Common myeloid progenitor, CD34-positive (primary cell): ENCODE data around the gene CRISP2.
A peak's percentile ranks its signal among the peaks of the same experiment; 100 is the strongest.
"Not testable (repeated sequence)": the region's sequence is repeated elsewhere in the genome, so short reads cannot be mapped to it uniquely, and the experiment has no call there.

Source experiments
- CTCF ChIA-PET: fragments of 350-600 bp; sonication (Branson Sonifier 250); formaldehyde crosslinking; loops from one replicate; lab custom pipeline; 2021; ENCODE audit warnings: antibody characterized with exemption; lab: Charles Lee
- POLR2A ChIA-PET: fragments of 350-600 bp; sonication (Branson Sonifier 250); formaldehyde crosslinking; loops from one replicate; lab custom pipeline; 2021; ENCODE audit warnings: antibody characterized with exemption; lab: Charles Lee
- DNase-seq, 3 donors: peaks; one replicate each; pipeline versions ENCODE4 v3.0.0 to v3.0.0-alpha.2; 2013
- H3K27ac ChIP-seq, 2 experiments: 1 replicate in 1 of 2; 2 replicates in 1 of 2; pipeline ENCODE4 v1.7.0; 2013; ENCODE audit warnings: inconsistent platforms in 2 of 2, low read length in 2 of 2, mild to moderate bottlenecking in 2 of 2, low read depth in 1 of 2, moderate library complexity in 1 of 2; ENCODE audit not compliant: severe bottlenecking in 2 of 2, insufficient read depth in 1 of 2, poor library complexity in 1 of 2
- H3K27me3 ChIP-seq, 5 experiments: replicated peaks in 2 of 5; 1 replicate in 3 of 5; 2 replicates in 2 of 5; pipeline versions ENCODE4 v1.6.1 to v1.7.0; 2013; ENCODE audit warnings: low read length in 4 of 5, mild to moderate bottlenecking in 2 of 5, moderate library complexity in 2 of 5, inconsistent platforms in 1 of 5; ENCODE audit not compliant: insufficient read depth in 5 of 5, control insufficient read depth in 4 of 5
- H3K36me3 ChIP-seq, 4 experiments: 1 replicate in 2 of 4; 2 replicates in 2 of 4; pipeline versions ENCODE4 v1.6.1 to v1.7.0; 2013; ENCODE audit warnings: low read length in 3 of 4, control low read depth in 1 of 4, mild to moderate bottlenecking in 1 of 4; ENCODE audit not compliant: control insufficient read depth in 4 of 4, insufficient read depth in 4 of 4
- H3K4me1 ChIP-seq, 4 experiments: 1 replicate in 3 of 4; 2 replicates in 1 of 4; pipeline versions ENCODE4 v1.6.1 to v1.7.1; 2013; ENCODE audit warnings: low read length in 3 of 4, mild to moderate bottlenecking in 3 of 4, control low read depth in 1 of 4, inconsistent platforms in 1 of 4, moderate library complexity in 1 of 4; ENCODE audit not compliant: control insufficient read depth in 4 of 4, insufficient read depth in 4 of 4; ENCODE audit errors: control extremely low read depth in 1 of 4
- H3K4me3 ChIP-seq, 7 experiments: 1 replicate in 4 of 7; 2 replicates in 3 of 7; pipeline versions ENCODE4 v1.5.1 to v1.7.0; 2013; ENCODE audit warnings: mild to moderate bottlenecking in 7 of 7, low read length in 6 of 7, moderate library complexity in 6 of 7, inconsistent platforms in 2 of 7, low read depth in 2 of 7, control low read depth in 1 of 7; ENCODE audit not compliant: insufficient read depth in 4 of 7, control insufficient read depth in 1 of 7; ENCODE audit errors: extremely low read depth in 1 of 7
- H3K9me3 ChIP-seq, 5 experiments: 1 replicate in 4 of 5; 2 replicates in 1 of 5; pipeline versions ENCODE4 v1.6.1 to v1.7.1; 2013; ENCODE audit warnings: low read length in 4 of 5, mild to moderate bottlenecking in 2 of 5, inconsistent platforms in 1 of 5, low read depth in 1 of 5, moderate library complexity in 1 of 5; ENCODE audit not compliant: control insufficient read depth in 4 of 5, insufficient read depth in 2 of 5; ENCODE audit errors: control extremely low read depth in 1 of 5
- WGBS: methylation state at CpG from one replicate; pipeline ENCODE4 v1.1.5; 2013; ENCODE audit not compliant: insufficient coverage; 5-methylcytosine and 5-hydroxymethylcytosine counted together

Gene CRISP2

DNA sequence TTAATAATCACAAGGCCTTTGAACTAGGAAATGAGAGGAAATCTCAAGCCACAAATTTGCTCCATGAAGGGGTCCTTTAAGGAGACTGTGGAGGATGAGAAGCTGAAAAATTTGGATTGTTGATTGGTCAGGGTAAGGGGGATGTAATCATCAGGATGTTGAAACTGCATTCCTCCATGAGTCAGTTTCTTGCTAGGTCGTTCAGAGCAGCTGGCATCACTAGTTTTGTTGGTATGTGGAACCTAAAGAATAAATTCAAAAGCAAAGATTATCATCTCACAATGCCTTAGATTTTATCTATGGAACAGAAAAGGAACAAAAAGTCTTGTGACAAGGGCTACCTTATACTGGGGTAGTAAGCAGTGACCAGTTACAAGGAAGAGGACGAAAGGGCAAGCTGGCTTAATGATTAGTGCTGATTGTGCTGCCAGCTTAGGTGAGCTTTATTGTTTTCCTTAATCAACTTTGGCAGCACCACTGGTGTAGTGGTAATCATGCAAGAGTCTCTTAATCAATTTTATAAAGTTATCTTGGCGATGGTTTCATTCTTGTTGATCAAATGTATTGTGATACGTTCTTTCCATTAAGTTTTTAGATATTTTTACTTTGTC lies 36.6 kb downstream of the CRISP2 start:
- WGBS = 100% methylated on average over 2 of the region's 4 CpGs
- Histone ChIP-seq H3K27ac (no peak overlapping the region), H3K9me3 (peaks cover 0 to 2% (median 0%) of the 10 kb centered on the region in 5 experiments), H3K27me3 (no peaks in the 10 kb centered on the region), H3K36me3 (no peaks in the 10 kb centered on the region), H3K4me3 (no peak overlapping the region), H3K4me1 (no peaks in the 10 kb centered on the region)
- POLR2A ChIA-PET = no interaction called here
- DNase-seq = no peak
- CTCF ChIA-PET = no interaction called here

GRCh38 chr6:49675816-49676215 lies 37.5 kb downstream of the CRISP2 start:
- ChIA-PET CTCF (no interaction called here), POLR2A (no interaction called here)
- Histone ChIP-seq H3K4me3 (no peak overlapping the region), H3K27ac (no peak overlapping the region), H3K36me3 (no peaks in the 10 kb centered on the region), H3K9me3 (peaks cover 0 to 2% (median 0%) of the 10 kb centered on the region in 5 experiments), H3K4me1 (no peaks in the 10 kb centered on the region), H3K27me3 (no peaks in the 10 kb centered on the region)
- DNase-seq = no peak
- WGBS = 100% methylated on average over 1 of the region's 1 CpG

DNA sequence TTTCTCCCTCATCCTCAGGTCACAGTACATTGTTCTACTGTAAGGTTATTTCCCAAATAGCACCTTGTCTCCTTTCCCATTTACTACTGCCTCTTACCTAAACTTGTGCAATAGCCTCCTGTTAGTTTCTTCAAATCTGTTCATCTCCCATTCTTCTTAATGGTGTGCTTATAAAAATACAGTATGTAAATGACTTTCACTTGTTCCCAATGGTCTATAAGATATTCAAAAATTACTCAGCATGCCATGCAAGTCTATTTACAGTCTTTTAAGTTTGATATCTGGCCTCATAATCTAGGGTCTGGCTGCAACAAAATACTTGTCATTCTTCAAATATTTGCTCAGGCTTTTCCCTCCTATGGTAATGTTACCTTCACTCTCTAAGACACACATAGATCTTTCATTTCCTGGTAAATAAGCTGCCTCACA lies 45.2 kb downstream of the CRISP2 start:
- H3K27me3 ChIP-seq = no peaks in the 10 kb centered on the region
- no peaks in the 10 kb centered on the region for H3K36me3 ChIP-seq
- H3K9me3 ChIP-seq = peaks cover 0 to 2% (median 0%) of the 10 kb centered on the region in 5 experiments
- H3K27ac ChIP-seq = peak overlapping the region in 1 of 2 experiments; percentile 50
- no peak overlapping the region for H3K4me3 ChIP-seq
- no peak for DNase-seq
- CTCF ChIA-PET = no interaction called here
- H3K4me1 ChIP-seq = peaks cover 2 to 24% (median 11%) of the 10 kb centered on the region in 4 experiments
- POLR2A ChIA-PET = no interaction called here

DNA sequence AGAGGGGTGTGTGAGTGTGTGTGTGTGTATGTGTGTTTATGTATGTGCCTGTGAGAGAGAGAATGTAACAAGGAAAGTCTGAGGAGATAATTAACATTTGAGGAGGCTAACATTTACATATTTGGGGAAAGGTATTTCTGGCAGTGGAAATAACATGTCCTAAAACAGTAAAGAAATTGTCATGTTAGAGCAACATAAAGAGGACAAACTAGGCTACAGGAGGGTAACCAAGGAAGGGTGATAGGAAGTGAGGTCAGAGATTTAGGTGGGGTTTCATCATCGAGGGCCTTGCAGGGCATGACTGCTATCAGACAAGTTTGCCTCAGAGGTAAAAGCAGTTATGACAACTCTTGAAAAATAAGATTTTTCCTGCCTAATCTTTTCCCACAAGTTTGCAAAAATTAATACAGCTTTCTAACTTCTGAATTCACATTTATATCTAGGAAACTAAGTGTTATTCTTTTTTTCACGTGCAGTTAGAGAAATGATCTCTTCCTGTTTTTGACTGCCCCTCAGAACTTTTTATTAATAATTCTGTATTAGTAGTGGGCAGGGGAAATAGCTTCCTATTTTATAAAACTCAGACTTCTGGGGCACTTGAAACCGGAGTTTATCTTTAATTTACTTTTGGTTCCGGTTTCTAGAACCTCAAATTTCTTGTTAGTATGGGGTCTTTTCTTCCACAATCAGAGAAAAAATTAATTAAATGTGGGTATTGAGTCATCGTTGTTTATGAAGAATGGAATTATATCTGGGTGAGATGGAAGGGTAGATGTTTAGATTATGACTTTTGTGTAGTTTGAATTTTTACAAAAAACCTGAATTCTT lies 46.2 kb downstream of the CRISP2 start:
- H3K27ac ChIP-seq = peak overlapping the region in 1 of 2 experiments; percentile 50
- WGBS = 0% methylated on average over 1 of the region's 5 CpGs
- H3K4me1 ChIP-seq = peaks cover 2 to 30% (median 13%) of the 10 kb centered on the region in 4 experiments
- no peaks in the 10 kb centered on the region for H3K27me3 ChIP-seq
- ChIA-PET CTCF (no interaction called here), POLR2A (interaction anchor here (1.0 kb wide), 1 partner anchor 22 kb away, joined by 4 read pairs; no protein-coding TSS in a partner anchor)
- peak overlapping the region in 2 of 7 experiments; percentile 10 to 19 for H3K4me3 ChIP-seq
- DNase-seq = peak; percentile 11 to 75 (median 62)
- H3K36me3 ChIP-seq = no peaks in the 10 kb centered on the region
- peaks cover 0 to 2% (median 0%) of the 10 kb centered on the region in 5 experiments for H3K9me3 ChIP-seq

DNA sequence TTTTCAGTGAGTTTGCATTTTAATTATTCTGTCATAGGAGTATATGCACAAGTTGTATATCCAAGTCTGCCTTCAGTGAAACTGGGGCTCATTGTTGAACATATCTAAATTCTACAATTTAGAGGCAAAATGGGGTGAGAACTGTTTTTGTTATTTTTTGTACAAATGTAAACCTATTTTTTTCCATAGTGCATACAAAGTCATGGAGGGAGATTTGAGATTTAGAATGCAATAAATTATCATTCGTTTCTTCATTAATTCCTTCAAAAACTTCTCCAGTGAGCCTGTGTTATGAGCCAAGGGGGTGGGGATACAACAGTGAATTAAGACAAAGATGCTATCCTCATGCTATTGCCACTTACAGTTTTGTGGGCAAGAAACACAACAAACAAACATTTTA lies 46.9 kb downstream of the CRISP2 start:
- H3K27me3 ChIP-seq = no peaks in the 10 kb centered on the region
- no peak overlapping the region for H3K27ac ChIP-seq
- H3K4me1 ChIP-seq = peaks cover 2 to 30% (median 13%) of the 10 kb centered on the region in 4 experiments
- H3K9me3 ChIP-seq = no peaks in the 10 kb centered on the region
- no peak for DNase-seq
- no peak overlapping the region for H3K4me3 ChIP-seq
- ChIA-PET CTCF (interaction anchor here (0.6 kb wide), 1 partner anchor 32 kb away, joined by 4 read pairs; no protein-coding TSS in a partner anchor), POLR2A (no interaction called here)
- WGBS = no CpG with 5 or more reads among the region's 1 CpG
- no peaks in the 10 kb centered on the region for H3K36me3 ChIP-seq

- no peak overlapping the region for H3K27ac ChIP-seq
- no peaks in the 10 kb centered on the region for H3K9me3 ChIP-seq
- ChIA-PET CTCF (no interaction called here), POLR2A (no interaction called here)
- no peaks in the 10 kb centered on the region for H3K27me3 ChIP-seq
- H3K4me3 ChIP-seq = no peak overlapping the region
- WGBS = 100% methylated on average over 1 of the region's 3 CpGs
- no peaks in the 10 kb centered on the region for H3K36me3 ChIP-seq
- peaks cover 2 to 30% (median 13%) of the 10 kb centered on the region in 4 experiments for H3K4me1 ChIP-seq
- DNase-seq = no peak
Observed at GRCh38 chr6:49664817-49665216, 48.5 kb downstream of the CRISP2 start.

GRCh38 chr6:49664054-49664453 lies 49.3 kb downstream of the CRISP2 start:
- WGBS = no CpG with 5 or more reads among the region's 1 CpG
- H3K9me3 ChIP-seq, H3K27me3 ChIP-seq, CTCF ChIA-PET, H3K36me3 ChIP-seq, H3K4me3 ChIP-seq, POLR2A ChIA-PET, H3K27ac ChIP-seq, DNase-seq: not testable (repeated sequence)
- H3K4me1 ChIP-seq = peaks cover 2 to 30% (median 13%) of the 10 kb centered on the region in 4 experiments
